Measurements from ENCODE around the gene MTIF3.

The MTIF3 gene

GRCh38 chr13:27449936-27450828 lies at the start of gene MTIF3:
Gene MTIF3 (minus strand): TSS chr13:27450564. CDS start chr13:27440448, 10,116 bp downstream.
- no peaks in the 10 kb centered on the region for H3K36me3 ChIP-seq (ENCODE audit: control insufficient read depth, low read depth, low read length)
- H3K4me3 ChIP-seq (ENCODE audit: low read length): peak within 1 kb of the TSS; percentile 77

GRCh38 chr13:27497563-27498230 lies 47.3 kb upstream of the MTIF3 start:
- no peaks in the 10 kb centered on the region for H3K27me3 ChIP-seq (ENCODE audit: control insufficient read depth, insufficient read depth, low read length)
- H3K9me3 ChIP-seq (ENCODE audit: control insufficient read depth, low read depth, low read length): no peaks in the 10 kb centered on the region
- no peak overlapping the region for H3K9ac ChIP-seq (ENCODE audit: low read length)
- H3K4me3 ChIP-seq (ENCODE audit: low read length): no peak overlapping the region
- no peaks in the 10 kb centered on the region for H3K36me3 ChIP-seq (ENCODE audit: control insufficient read depth, low read depth, low read length)
- H3K4me1 ChIP-seq (ENCODE audit: control insufficient read depth, low read depth, low read length): peaks cover 6% of the 10 kb centered on the region
- H3K27ac ChIP-seq (ENCODE audit: low read length): no peak overlapping the region

More at GRCh38 chr13:27449936-27450828, at the start of gene MTIF3:
- Histone ChIP-seq H3K27me3 (ENCODE audit: control insufficient read depth, insufficient read depth, low read length) (peaks cover 26% of the 10 kb centered on the region), H3K9me3 (ENCODE audit: control insufficient read depth, low read depth, low read length) (no peaks in the 10 kb centered on the region), H3K27ac (ENCODE audit: low read length) (peak within 1 kb of the TSS; percentile 60), H3K9ac (ENCODE audit: low read length) (peak within 1 kb of the TSS; percentile 76), H3K4me1 (ENCODE audit: control insufficient read depth, low read depth, low read length) (peaks cover 15% of the 10 kb centered on the region)

- H3K27ac ChIP-seq (ENCODE audit: low read length): no peak overlapping the region
- H3K27me3 ChIP-seq (ENCODE audit: control insufficient read depth, insufficient read depth, low read length): no peaks in the 10 kb centered on the region
- no peaks in the 10 kb centered on the region for H3K36me3 ChIP-seq (ENCODE audit: control insufficient read depth, low read depth, low read length)
- H3K4me3 ChIP-seq (ENCODE audit: low read length): no peak overlapping the region
- no peaks in the 10 kb centered on the region for H3K9me3 ChIP-seq (ENCODE audit: control insufficient read depth, low read depth, low read length)
- peaks cover 6% of the 10 kb centered on the region for H3K4me1 ChIP-seq (ENCODE audit: control insufficient read depth, low read depth, low read length)
- no peak overlapping the region for H3K9ac ChIP-seq (ENCODE audit: low read length)
Measured at GRCh38 chr13:27496536-27497273, 46.3 kb upstream of the MTIF3 start.

DNA sequence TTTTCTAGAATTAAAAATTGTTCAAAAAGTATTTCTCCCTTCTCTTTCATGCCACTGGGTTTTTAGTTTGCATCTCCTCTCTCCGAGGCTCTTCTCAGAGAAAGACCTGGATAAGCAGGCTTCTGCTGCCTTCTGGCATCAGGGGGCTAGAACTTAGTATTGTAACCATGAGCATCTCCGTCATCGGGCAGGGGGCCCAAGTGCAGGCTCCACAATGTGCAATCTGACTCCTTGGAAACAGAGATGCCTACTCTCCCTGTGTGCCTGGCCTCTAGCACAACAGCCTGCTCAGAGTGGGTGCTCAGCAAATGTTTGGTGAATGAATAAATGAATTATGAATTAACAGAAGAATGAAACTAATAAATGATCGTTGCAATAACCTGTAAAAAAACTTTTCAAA lies 45.6 kb upstream of the MTIF3 start:
- Histone ChIP-seq H3K27ac (ENCODE audit: low read length) (no peak overlapping the region), H3K27me3 (ENCODE audit: control insufficient read depth, insufficient read depth, low read length) (no peaks in the 10 kb centered on the region)

DNA sequence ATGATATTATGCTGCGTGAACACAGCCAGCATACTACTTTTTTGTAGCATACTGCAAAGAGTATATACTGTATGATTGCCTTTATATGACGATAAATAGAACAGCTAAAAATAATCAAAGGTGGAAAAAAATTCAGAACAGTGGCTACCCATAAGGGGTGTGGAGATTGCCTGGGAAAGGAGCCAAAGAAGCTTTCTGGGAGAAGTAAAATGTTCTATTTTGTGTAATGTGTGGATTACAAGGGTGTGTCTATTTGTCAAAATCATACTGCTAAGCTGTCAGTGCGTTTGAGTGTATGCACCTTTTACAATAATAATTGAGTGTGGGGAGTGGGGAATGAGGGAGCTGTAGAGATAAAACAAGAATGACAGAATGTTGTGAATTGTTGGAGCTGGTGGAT lies 45.2 kb upstream of the MTIF3 start:
- Histone ChIP-seq H3K9ac (ENCODE audit: low read length) (no peak overlapping the region), H3K9me3 (ENCODE audit: control insufficient read depth, low read depth, low read length) (no peaks in the 10 kb centered on the region), H3K4me3 (ENCODE audit: low read length) (no peak overlapping the region), H3K36me3 (ENCODE audit: control insufficient read depth, low read depth, low read length) (no peaks in the 10 kb centered on the region), H3K27me3 (ENCODE audit: control insufficient read depth, insufficient read depth, low read length) (no peaks in the 10 kb centered on the region), H3K4me1 (ENCODE audit: control insufficient read depth, low read depth, low read length) (peaks cover 6% of the 10 kb centered on the region), H3K27ac (ENCODE audit: low read length) (no peak overlapping the region)

More for the DNA sequence above, 45.6 kb upstream of the MTIF3 start:
- Histone ChIP-seq H3K9ac (ENCODE audit: low read length) (no peak overlapping the region), H3K4me1 (ENCODE audit: control insufficient read depth, low read depth, low read length) (peaks cover 6% of the 10 kb centered on the region), H3K9me3 (ENCODE audit: control insufficient read depth, low read depth, low read length) (no peaks in the 10 kb centered on the region), H3K4me3 (ENCODE audit: low read length) (no peak overlapping the region), H3K36me3 (ENCODE audit: control insufficient read depth, low read depth, low read length) (no peaks in the 10 kb centered on the region)

- H3K4me1 ChIP-seq (ENCODE audit: control insufficient read depth, low read depth, low read length): peaks cover 6% of the 10 kb centered on the region
- H3K27me3 ChIP-seq (ENCODE audit: control insufficient read depth, insufficient read depth, low read length): no peaks in the 10 kb centered on the region
- H3K27ac ChIP-seq (ENCODE audit: low read length): no peak overlapping the region
- H3K36me3 ChIP-seq (ENCODE audit: control insufficient read depth, low read depth, low read length): no peaks in the 10 kb centered on the region
- H3K4me3 ChIP-seq (ENCODE audit: low read length): no peak overlapping the region
- H3K9me3 ChIP-seq (ENCODE audit: control insufficient read depth, low read depth, low read length): no peaks in the 10 kb centered on the region
- no peak overlapping the region for H3K9ac ChIP-seq (ENCODE audit: low read length)
Measured at GRCh38 chr13:27493981-27494380, 43.6 kb upstream of the MTIF3 start.

- Histone ChIP-seq H3K36me3 (ENCODE audit: control insufficient read depth, low read depth, low read length) (no peaks in the 10 kb centered on the region), H3K9ac (ENCODE audit: low read length) (no peak overlapping the region), H3K4me1 (ENCODE audit: control insufficient read depth, low read depth, low read length) (no peaks in the 10 kb centered on the region), H3K9me3 (ENCODE audit: control insufficient read depth, low read depth, low read length) (no peaks in the 10 kb centered on the region), H3K27ac (ENCODE audit: low read length) (no peak overlapping the region), H3K4me3 (ENCODE audit: low read length) (no peak overlapping the region), H3K27me3 (ENCODE audit: control insufficient read depth, insufficient read depth, low read length) (no peaks in the 10 kb centered on the region)
Measured at GRCh38 chr13:27489456-27489855, 39.1 kb upstream of the MTIF3 start.

DNA sequence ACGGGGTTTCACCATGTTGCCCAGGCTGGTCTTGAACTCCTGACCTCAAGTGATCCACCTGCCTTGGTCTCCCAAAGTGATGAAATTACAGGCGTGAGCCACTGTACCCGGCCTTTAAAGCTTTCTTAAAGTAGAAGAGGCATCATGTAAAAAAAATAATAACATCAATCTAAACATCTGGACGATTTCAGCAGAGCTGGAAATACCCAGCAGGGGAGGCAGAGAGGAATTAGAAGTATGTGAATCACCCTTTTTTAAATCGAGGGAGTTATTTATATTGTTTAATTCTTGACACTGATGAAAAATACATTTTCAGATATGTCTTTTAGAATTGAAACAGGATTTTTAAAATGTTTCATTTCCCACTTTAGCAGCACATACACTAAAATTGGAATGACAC lies 37.4 kb upstream of the MTIF3 start:
- no peaks in the 10 kb centered on the region for H3K27me3 ChIP-seq (ENCODE audit: control insufficient read depth, insufficient read depth, low read length)
- H3K9me3 ChIP-seq (ENCODE audit: control insufficient read depth, low read depth, low read length): no peaks in the 10 kb centered on the region
- H3K36me3 ChIP-seq (ENCODE audit: control insufficient read depth, low read depth, low read length): no peaks in the 10 kb centered on the region

DNA sequence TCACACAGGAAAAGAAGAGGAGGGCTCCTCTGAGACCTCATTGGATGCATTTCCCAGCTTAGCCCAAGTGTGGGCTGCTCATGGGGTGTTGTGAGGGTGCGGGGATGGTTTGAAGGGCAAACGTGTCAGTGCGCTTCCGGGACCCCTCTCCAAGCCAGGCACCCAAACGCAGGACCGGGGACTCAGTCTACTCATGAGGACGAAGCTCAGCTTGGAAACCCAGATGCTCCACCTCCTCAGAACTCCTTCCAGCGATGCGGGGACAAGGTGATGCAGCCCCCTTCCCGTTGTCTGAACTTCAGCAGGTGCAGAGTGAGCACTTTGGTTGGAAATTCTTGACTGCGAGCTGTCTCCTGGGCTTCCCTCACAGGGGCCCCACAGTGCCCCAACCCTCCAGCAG lies 33.1 kb upstream of the MTIF3 start:
- Histone ChIP-seq H3K9ac (ENCODE audit: low read length) (no peak overlapping the region), H3K4me1 (ENCODE audit: control insufficient read depth, low read depth, low read length) (peaks cover 4% of the 10 kb centered on the region), H3K27me3 (ENCODE audit: control insufficient read depth, insufficient read depth, low read length) (peaks cover 6% of the 10 kb centered on the region), H3K4me3 (ENCODE audit: low read length) (no peak overlapping the region), H3K27ac (ENCODE audit: low read length) (no peak overlapping the region), H3K36me3 (ENCODE audit: control insufficient read depth, low read depth, low read length) (no peaks in the 10 kb centered on the region), H3K9me3 (ENCODE audit: control insufficient read depth, low read depth, low read length) (no peaks in the 10 kb centered on the region)

More for the DNA sequence above, 37.4 kb upstream of the MTIF3 start:
- Histone ChIP-seq H3K4me3 (ENCODE audit: low read length) (no peak overlapping the region), H3K9ac (ENCODE audit: low read length) (no peak overlapping the region), H3K27ac (ENCODE audit: low read length) (no peak overlapping the region), H3K4me1 (ENCODE audit: control insufficient read depth, low read depth, low read length) (no peaks in the 10 kb centered on the region)

GRCh38 chr13:27482983-27483382 lies 32.6 kb upstream of the MTIF3 start:
- Histone ChIP-seq H3K4me1 (ENCODE audit: control insufficient read depth, low read depth, low read length) (peaks cover 4% of the 10 kb centered on the region), H3K27ac (ENCODE audit: low read length) (no peak overlapping the region), H3K9ac (ENCODE audit: low read length) (no peak overlapping the region), H3K27me3 (ENCODE audit: control insufficient read depth, insufficient read depth, low read length) (peaks cover 6% of the 10 kb centered on the region), H3K4me3 (ENCODE audit: low read length) (no peak overlapping the region), H3K36me3 (ENCODE audit: control insufficient read depth, low read depth, low read length) (no peaks in the 10 kb centered on the region), H3K9me3 (ENCODE audit: control insufficient read depth, low read depth, low read length) (no peaks in the 10 kb centered on the region)

GRCh38 chr13:27481766-27482165 lies 31.4 kb upstream of the MTIF3 start:
- H3K9ac ChIP-seq (ENCODE audit: low read length): no peak overlapping the region
- H3K4me3 ChIP-seq (ENCODE audit: low read length): no peak overlapping the region
- H3K27ac ChIP-seq (ENCODE audit: low read length): no peak overlapping the region
- peaks cover 4% of the 10 kb centered on the region for H3K4me1 ChIP-seq (ENCODE audit: control insufficient read depth, low read depth, low read length)
- no peaks in the 10 kb centered on the region for H3K9me3 ChIP-seq (ENCODE audit: control insufficient read depth, low read depth, low read length)
- H3K36me3 ChIP-seq (ENCODE audit: control insufficient read depth, low read depth, low read length): no peaks in the 10 kb centered on the region
- H3K27me3 ChIP-seq (ENCODE audit: control insufficient read depth, insufficient read depth, low read length): peaks cover 6% of the 10 kb centered on the region

Data from iPS-18a (cell line).